ENCODE results near the gene BCL3.

DNA sequence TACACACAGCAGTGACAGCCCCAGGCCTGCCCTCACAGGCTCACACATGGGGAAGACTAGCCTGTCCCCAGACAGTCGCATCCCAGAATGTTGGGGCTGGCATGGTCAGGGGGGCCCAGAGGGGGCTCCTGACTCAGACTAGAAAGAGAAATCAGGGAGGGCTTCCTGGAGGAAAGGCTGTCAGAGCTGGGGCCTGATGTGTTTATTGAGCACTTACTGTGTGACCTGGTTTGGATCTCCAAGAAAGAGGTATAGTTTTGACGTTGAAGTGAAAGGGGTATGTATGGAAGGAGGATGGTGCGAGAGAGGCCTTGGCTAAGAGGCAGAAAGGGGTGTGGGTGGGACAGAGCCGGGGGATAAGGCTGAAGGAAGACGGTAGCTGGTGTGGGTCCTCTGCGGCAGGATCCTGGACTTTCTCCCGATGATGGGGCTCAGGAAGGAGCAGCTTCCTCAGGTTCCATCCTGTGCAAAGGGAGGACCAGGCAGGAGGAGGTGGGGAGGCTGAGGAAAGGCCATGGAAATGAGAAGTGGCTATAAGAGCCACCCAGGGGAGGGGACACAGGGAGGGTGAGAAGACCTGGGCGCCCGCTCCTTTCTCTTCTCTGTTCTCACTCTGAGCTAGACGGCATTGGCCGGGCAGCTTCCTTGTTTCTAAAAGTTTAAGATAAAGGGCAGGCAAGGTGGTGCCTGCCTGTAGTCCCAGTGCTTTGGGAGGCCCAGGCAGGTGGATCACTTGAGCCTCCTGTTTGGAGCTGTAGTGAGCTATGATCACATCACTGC, 16.1 kb upstream of the BCL3 start:
- TF ChIP-seq GATA2 (IDR thresholded peaks at IDR 0.05; ENCODE audit: low read depth, low read length) (no peak), GATA3 (IDR thresholded peaks at IDR 0.05; ENCODE audit: low read depth, low read length) (no peak)

All from SH-SY5Y (cell line).